T-helper 1 cell treated with Interleukin-12 subunit alpha and Interleukin-12 subunit beta and Interleukin-4 antibody, amounts not matched to agents 30 ng/mL and 1 ng/mL, for 36 hours (primary cell): ENCODE measurements around the gene NABP2. TPM values are rescaled to one million over a fixed set of nuclear protein-coding genes. Genes with fewer than 3 reads are reported as not detected.
"Not testable (repeated sequence)": the region's sequence is repeated elsewhere in the genome, so short reads cannot be mapped to it uniquely, and the experiment has no call there.

ENCODE experiments used
- intact Hi-C: fragments of 100-400 bp; cut with micrococcal nuclease; formaldehyde crosslinking; loops from one replicate; pipeline ENCODE4 v1.15.1; 2024
- total RNA-seq: library from RNA; stranded (reverse); gene quantifications from 2 replicates; pipeline ENCODE4 v1.2.3, GENCODE V29; 2022

Gene NABP2
- 62.1 and 66.5 TPM in 2 replicates for total RNA-seq

DNA sequence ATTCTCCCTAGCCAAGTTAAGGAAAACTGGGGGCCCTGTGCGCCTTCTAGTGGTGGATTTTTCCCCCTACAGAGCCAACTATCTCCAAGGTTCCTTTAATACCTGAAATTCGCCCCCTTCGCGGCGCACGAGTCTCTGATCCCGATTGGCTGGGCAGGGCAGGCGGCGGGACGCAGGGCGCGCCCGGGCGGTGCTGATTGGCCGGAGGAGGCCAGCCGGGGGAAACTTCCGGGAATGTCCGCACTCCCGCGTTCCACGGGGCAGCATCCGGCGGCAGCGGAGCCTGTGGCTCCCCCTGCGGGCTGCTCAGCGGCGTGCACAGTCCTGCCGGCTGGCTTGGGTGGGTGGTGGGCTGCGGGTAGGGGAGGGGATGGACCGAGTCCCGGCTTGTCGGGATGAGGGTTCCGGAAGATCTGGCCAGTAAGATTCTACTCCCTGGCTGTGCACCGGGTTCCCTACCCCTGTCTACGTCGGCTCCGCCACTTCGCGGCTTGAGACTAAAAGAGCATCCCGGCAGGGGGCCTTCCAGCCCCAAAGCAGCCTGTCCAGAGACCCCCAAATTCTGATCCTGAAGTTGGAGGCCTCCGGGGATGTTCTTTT, at the start of gene NABP2:
TSS of gene NABP2 (plus strand) at position 241 of the 600 bp plus-strand sequence. CDS start 515 bp downstream, outside the sequence.
- intact Hi-C loops = loop anchor here (1.0 to 5.0 kb wide), 13 partner anchors 31 to 863 kb away; partner anchors contain the start of genes BAZ2A, COQ10A, NAB2 and ORMDL2

DNA sequence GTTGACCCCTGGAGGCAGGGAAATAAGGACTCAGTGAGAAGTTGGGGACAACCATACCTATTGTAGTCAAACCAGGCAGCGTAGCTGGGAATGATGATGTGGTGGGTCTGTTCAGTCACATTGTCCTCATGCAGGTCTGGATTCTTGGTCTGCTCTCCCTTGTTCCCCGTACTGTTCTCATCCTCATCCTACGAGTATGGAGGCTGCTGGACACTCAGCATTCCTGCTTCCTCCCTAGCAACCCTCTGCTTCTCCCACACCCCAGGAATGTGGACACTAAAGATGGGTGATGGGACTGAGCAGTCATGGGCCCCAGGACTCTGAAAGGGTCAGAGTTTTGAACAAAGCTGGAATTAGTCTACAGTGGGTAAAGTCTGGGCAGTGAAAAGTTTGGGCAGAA, 45.8 kb upstream of the NABP2 start:
- intact Hi-C loops = no loop called here

DNA sequence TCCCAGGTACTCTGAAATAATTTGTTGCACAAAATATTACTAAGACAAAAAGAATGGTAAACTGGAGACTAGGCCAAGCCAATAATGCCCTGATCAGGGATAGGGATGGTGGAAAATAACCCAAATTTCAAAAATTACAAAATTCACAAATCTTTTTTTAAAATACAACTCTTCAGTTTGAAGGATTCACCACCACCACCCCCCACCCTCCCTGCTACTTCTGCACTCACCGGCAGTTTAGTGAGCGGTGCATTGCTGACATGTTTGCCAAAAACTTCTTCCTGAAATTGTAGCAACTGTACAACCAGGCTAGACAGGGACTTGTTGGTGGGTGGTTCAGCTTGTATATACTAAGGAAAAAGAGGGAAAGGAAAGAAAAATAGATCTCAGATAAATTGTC, 37.2 kb upstream of the NABP2 start:
- intact Hi-C loops = no loop called here

DNA sequence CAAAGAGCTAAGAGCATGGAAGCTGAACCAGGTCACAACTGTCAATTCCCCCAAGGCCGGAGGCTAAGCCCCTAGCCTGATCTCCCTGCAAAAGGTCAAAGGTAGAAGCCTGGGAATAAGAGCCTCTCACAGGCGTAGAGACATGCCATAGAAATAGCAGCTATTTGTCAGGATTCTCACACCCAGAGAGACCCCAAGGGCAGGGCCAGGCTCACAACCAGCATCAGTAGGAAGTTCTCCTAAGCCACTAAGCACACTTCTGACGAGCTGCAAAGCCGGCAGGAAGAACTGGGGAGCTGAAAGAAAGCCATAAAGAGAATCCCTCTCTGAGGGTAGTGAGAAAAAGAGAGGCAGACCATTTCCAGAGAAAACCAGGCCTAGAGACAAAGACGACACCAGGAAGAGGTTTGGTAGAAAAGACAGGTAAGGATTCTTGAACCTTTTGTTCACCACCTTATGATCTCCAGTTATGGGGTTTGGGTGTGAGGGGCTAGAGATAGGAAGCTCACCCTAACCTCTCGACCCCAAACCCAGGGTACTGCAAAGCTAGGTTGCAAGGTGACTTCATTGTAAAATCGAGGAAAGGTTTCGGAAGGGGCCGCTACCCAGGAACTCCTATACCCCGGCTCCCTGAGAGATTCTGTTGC, 35.9 kb upstream of the NABP2 start:
- intact Hi-C loops = loop anchor here (1.0 kb wide), 1 partner anchor 30 kb away; the partner anchor contains the start of gene MYL6

DNA sequence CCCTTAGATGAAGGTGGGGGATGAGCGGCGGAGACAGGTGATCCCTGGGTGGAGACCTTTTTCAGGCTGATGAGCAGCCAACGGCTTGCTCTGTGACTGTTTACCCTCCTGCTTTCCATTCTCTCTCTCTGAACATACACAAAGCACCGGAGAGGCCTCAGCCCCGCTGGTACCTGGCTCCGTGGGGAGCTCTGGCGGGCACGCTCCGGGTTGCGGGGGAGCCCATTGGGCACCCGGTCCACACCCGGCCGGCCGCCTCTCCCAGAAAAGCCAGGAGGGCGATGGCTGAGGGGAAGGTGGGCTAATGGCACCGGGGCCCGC, 35.4 kb upstream of the NABP2 start:
- intact Hi-C loops = loop anchor here (1.0 kb wide), 5 partner anchors 30 to 450 kb away; partner anchors contain the start of genes MYL6 and SPRYD4

DNA sequence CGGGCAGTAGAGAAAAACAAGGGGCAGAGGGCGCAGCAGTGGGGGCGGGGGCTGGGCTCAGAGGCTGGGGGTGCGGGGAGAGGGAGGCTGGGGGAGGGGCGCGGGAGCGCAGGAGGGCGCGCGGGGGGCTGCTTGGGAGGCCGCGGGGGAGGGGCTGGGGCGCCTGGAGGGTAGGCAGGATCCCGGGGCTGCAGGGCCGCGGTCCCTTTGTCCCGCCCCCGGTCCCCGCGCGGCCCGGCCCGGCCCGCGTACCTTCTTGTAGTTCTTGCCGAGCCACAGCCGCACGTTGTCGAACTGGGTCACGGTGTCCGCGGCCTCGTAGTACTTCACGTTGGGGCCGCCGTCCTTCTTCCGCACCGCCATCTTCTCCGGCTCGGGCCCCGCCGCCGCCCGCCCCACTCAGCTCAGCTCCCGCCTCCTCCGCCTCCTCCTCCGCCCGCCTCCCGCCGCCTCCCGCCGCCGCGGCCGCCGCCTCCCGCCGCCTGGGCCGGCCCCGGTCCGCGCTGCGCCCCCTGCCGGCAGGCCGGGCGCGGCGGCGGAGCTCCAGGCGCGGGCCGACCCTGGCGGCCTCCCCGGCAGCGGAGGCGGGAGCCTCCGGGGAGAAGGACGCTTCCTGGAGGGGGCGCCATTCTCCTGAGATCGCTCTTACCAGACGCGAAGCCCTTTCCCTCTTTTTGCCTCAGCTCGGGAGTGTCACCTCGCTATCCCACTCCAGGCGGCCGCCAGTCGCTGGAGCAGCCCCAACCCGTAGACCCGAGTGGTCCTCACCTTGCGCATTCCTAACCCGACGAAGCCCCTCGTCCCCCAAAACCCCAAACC, 34.8 kb upstream of the NABP2 start, which contains the start of gene SMARCC2:
TSS of gene SMARCC2 (minus strand) at position 385 of the 819 bp plus-strand sequence. CDS start at position 363, 22 bp downstream.
- intact Hi-C loops = loop anchor here (1.0 kb wide), 4 partner anchors 63 to 451 kb away; partner anchors contain the start of gene SPRYD4

DNA sequence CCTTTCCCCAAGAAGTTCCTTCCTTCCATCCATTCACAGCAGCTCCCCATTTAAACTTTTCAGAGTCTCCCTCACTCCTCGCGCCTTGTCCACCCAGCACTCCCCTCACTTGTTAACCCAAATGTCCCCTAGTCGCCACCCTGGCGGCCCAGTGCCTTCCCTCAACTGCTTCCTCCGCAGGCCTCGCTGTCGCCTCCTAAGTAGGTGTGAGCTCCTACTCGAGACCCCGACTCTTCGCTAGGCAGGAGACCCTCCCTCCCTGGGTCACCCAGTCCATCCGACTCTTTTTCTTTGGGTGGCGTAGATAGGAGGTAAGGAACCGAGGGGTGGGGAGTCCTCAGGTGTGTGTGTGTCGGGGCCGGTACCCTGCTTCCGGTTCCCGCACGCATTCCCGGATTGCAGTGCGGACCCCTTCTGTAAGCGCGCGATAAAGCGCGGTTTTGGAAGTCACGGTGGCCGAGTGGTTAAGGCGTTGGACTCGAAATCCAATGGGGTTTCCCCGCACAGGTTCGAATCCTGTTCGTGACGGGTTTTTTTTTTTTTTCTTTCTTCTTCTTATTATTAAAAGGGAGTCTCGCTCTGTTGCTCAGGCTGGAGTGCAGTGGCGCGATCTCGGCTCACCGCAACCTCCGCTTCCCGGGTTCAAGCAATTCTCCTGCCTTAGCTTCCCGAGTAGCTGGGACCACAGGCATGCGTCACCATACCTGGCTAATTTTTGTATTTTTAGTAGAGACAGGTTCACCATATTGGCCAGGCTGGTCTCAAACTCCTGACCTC, 34.0 kb upstream of the NABP2 start:
- intact Hi-C loops = loop anchor here (1.0 to 5.0 kb wide), 9 partner anchors 64 to 452 kb away; partner anchors contain the start of genes SPRYD4 and TIMELESS

DNA sequence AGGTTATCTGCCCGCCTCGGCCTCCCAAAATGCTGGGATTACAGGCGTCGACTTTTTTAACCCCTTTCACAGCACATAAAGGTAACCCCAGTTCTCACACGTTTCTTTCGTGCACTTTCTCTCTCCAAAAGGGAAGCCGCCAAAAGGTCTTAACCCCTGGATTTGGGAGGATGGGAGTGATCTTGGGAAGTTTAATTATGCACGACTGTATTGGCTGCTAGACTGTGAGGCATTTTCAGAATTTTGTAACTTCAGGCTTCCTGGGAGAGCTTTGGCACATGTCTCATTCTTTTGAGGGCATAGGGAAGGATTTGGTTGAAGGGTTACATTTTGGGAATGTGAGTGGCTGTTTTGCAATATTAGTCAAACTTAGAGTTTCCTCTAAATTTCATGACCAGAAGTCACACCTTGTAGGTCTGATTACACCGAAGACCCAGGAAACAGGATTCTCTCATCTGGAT, 33.4 kb upstream of the NABP2 start:
- intact Hi-C loops = loop anchor here (1.0 to 5.0 kb wide), 5 partner anchors 71 to 402 kb away; partner anchors contain the start of gene TIMELESS

DNA sequence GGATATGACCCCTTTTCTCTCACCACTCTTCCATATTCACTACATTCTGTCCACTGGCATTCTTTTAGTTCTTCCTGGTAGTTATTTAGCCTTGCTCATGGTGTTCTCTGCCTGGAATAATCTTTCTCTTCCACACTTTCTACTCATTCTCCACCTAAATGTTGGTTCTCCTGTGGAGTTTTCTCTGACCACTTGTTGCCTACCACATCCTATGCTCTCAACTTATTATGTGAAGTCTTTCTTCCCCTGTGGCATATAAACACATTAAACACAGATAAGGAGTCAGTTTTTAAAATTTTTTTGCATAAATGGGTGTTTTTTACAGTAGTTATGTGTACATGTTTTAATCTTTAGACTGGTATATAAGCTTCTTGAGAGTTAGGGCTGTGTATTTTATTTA, 31.6 kb upstream of the NABP2 start:
- intact Hi-C loops = loop anchor here (2.0 to 5.0 kb wide), 4 partner anchors 74 to 400 kb away; partner anchors contain the start of genes COQ10A and TIMELESS

DNA sequence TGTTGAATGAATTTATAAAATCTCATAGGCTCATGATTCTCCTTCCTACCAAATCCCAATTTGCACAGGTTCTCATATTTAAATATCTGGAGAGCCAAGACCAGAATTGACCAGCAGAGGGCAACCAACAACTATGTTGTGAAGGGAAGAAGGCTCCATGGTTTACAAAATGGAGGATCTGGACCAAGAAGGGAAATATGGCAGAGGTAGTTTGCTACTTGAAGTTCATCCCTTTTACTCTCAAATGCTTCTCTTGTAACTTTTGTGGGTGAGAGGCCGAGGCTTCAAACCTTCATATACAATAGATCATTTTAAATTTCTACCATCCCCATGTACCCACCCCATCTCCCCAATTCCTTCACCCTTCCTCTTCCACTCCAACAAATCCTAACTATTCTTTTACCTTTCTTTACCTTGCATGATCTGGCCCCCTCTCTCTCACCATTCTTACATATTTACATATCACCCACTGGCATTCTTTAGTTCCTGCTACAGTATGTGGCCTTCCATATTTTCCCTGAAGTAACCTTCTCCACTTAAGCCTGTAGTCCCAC, 31.0 kb upstream of the NABP2 start:
- intact Hi-C loops = loop anchor here (1.0 to 5.0 kb wide), 10 partner anchors 31 to 399 kb away; partner anchors contain the start of genes ANKRD52, COQ10A, NABP2 and PAN2

DNA sequence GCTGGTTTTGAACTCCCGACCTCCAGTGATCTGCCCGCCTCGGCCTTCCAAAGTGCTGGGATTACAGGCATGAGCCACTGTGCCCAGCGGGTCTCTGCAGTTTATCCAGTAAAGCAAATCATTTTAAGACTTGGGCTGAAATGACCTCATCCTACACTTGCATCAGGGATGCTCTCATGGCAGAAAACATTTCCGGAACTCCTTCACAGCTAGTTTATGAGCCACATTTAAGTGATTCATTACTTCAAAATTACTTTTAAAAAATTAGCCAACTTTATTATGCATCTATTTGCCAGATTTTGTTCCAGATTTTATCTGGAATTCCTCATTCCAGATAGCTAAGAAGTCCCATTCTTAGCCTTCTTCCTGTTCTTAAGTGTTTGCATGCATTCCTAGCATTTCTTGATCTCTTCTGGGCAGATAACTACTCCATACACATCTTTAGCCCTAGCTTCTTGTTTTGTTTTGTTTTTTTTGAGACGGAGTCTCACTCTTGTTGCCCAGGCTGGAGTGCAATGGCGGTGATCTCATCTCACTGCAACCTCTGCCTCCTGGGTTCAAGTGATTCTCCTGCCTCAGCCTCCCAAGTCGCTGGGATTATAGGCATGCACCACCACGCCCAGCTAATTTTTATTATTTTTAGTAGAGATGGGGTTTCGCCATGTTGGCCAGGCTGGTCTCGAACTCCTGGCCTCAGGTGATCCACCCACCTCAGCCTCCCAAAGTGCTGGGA, 27.2 kb upstream of the NABP2 start:
- intact Hi-C loops = not testable (repeated sequence)

DNA sequence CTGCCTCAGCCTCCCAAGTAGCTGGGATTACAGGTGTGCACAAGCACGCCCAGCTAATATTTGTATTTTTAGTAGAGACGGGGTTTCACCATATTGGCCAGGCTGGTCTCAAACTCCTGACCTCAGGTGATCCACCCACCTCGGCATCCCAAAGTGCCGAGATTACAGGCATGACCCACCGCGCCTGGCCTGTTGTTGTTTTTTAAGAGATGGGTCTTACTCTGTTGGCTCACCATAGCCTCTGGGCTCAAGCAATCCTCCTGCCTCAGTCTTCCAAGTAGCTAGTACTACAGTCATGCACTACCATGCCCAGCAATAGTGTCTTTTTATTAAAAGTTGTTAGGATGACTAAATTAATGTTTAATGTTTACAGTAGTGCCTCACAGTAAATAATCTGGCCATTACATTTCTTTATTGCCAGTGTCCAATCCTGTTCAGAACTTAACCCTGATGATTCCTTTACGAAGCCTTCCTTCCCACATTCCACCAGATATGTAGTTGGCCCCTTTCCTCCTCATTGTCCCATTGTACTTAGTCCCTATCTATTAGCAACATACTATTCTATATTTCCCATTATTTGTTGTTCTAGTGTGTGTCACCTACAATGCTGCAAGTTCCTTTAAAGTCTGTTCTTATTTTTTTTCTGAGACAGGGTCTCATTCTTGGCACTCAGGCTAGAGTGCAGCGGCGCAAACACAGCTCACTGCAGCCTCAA, 26.1 kb upstream of the NABP2 start:
- intact Hi-C loops = no loop called here

DNA sequence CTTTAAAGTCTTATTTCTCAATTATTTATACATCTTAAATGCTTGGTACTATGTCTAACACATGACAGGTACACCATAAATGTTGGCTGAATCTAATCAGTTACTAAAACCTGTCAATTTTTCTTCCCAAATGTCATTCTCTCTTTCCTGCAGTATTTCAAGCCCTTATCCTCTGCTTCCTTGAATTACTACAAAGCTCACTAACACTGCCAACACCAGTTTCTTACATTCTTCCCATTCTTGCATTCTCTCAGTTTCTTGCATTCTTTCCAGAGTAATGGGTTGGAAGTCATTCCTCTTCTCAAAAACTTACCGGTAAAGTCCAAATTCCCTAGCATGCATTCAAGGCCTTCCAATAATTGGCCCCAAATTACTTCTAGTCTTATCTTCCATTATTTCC, 25.3 kb upstream of the NABP2 start:
- intact Hi-C loops = no loop called here

DNA sequence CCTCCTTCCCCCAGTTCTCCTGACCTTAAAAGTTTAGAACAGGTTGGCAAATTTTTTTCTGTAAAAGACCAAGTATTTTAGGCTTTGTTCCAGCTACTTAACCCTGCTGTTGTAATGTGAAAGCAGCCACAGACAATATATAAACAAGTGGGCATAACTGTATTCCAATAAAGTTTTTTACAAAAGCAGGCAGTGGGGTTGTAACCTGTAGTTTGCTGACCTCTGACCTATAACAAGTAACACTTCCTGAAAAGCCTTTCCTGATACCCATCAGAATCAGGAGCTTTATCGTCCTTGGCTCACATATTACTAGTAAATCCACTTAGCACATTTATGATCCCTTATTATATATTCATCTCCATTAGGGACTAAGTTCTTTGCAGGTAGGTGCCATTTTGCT, 21.8 kb upstream of the NABP2 start:
- intact Hi-C loops = no loop called here

DNA sequence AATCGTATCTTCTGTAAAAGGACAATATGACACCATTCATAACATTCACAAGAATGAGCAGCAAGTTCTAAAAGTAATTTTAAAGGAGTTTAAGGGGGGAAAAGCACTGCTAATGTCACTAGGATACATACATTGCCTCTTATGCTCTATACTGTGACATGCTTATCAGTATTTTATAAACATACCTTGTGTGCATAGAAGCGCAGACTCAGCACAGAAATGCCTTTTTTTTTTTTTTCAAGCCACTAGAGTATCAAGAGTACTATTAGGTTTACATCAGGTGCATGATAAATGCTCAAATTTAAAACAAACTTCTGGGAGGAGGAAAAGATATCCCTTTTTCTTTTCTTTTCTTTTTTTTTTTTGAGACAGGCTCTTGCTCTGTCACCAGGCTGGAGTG, 21.3 kb upstream of the NABP2 start:
- intact Hi-C loops = no loop called here

DNA sequence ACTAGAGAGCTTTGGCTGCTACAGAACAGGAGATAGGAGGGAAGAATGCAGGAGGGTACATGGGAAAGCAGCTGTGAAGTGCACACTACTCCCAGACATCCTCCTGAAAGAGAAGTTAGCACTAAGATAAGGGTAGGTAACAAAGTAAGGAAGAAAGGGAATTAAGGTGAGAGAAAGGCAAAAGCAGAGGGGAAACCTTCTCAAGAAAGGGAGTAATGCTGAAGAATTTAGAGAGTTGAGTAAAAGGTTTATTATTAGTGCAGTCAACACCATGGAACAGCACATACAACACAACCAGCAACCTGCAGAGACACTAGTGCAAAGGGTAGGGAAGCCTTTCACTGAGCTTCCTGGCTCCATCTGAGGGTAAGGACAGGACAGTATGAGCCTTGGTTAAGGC, 19.9 kb upstream of the NABP2 start:
- intact Hi-C loops = no loop called here

DNA sequence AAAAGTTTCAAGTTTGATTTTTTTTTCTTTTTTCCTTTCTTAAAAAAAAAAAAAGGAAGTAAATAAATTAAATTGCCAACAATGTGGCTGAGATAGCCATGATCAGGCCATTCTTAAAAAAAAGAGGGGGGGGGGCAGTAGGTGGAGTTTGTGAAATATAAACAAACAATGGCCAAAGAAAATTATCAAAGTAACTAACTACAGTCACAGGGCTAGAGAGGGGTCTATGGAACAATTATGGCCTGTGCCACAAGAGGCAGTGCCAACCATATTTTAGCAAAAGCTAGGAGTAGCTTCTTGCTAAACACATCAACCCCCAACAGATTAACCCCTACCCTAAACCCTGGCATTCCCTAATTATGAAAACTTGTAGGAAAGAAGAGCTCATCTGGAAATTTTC, 18.7 kb upstream of the NABP2 start:
- intact Hi-C loops = no loop called here

DNA sequence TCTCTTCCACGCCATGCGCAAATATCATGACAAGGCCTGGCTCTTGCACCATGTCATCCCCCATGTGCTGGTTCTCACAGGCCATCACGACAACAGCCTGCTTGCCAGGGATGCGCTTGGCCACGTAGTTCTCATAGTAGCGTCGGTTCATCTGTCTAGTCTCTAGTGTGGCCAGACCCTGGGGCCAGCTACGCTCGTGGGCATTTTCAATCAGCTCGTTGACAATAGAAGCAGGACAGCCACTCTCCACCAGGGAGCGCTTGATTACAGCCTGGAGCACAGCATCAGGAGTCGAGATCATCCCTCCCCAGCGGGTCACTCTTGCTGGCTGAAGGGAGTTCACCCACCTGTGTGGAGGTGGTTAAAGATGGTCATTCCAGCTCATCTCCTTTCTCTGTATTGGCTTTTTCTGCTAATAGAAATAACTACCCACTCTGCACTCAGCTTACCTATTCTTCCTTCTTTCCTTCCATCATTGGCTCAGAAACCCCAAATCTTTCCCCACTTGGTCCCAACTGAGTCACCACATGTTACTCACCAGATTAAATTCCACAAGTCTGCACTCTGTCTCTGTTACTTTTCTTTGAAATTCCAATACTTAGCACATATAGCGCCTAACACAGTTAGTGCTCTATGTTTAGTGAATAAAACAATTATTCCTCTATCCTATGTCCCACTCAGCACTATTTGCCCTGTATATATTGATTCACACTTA, 17.5 kb upstream of the NABP2 start:
- intact Hi-C loops = loop anchor here (1.0 kb wide), 1 partner anchor 258 kb away; no protein-coding TSS in a partner anchor
